Measurements from ENCODE around the gene MAPK7.
"Not testable (repeated sequence)": the region's sequence is repeated elsewhere in the genome, so short reads cannot be mapped to it uniquely, and the experiment has no call there.

Gene MAPK7

GRCh38 chr17:19343671-19344151 is 34.6 kb upstream of the MAPK7 start:
- DNase-seq: no peak

GRCh38 chr17:19344311-19345066 is 33.8 kb upstream of the MAPK7 start:
- DNase-seq: no peak

GRCh38 chr17:19345067-19345460 is 33.2 kb upstream of the MAPK7 start:
- no peak for DNase-seq

- DNase-seq: no peak
Measured at GRCh38 chr17:19345486-19346350, 32.6 kb upstream of the MAPK7 start.

GRCh38 chr17:19346351-19347255 is 31.7 kb upstream of the MAPK7 start:
- no peak for DNase-seq

GRCh38 chr17:19347323-19348080 is 30.8 kb upstream of the MAPK7 start:
- DNase-seq: no peak

GRCh38 chr17:19348081-19348650 is 30.1 kb upstream of the MAPK7 start:
- no peak for DNase-seq

GRCh38 chr17:19348806-19349205 is 29.5 kb upstream of the MAPK7 start:
- DNase-seq: no peak

GRCh38 chr17:19353401-19353800 is 24.9 kb upstream of the MAPK7 start:
- not testable (repeated sequence) for DNase-seq

- no peak for DNase-seq
Measured at GRCh38 chr17:19354748-19355147, 23.6 kb upstream of the MAPK7 start.

GRCh38 chr17:19357351-19357750 is 20.9 kb upstream of the MAPK7 start:
- no peak for DNase-seq

- DNase-seq: no peak
Measured at GRCh38 chr17:19357761-19358160, 20.5 kb upstream of the MAPK7 start.

- no peak for DNase-seq
Measured at GRCh38 chr17:19359151-19359550, 19.1 kb upstream of the MAPK7 start.

- DNase-seq: no peak
Measured at GRCh38 chr17:19359856-19360255, 18.4 kb upstream of the MAPK7 start.

GRCh38 chr17:19360772-19361171 is 17.5 kb upstream of the MAPK7 start:
- no peak for DNase-seq

GRCh38 chr17:19361326-19361725 is 17.0 kb upstream of the MAPK7 start:
- no peak for DNase-seq

- no peak for DNase-seq
Measured at GRCh38 chr17:19361944-19362276, 16.4 kb upstream of the MAPK7 start.

- DNase-seq: peak; percentile 74 to 100
Measured at GRCh38 chr17:19362277-19363113, 15.8 kb upstream of the MAPK7 start, which contains the start of gene B9D1. TSS of gene B9D1 (minus strand) at chr17:19362723. CDS start at chr17:19362569, 154 bp downstream.

GRCh38 chr17:19363114-19363438 is 15.2 kb upstream of the MAPK7 start:
- DNase-seq: no peak

- DNase-seq: no peak
Measured at GRCh38 chr17:19363460-19364035, 14.8 kb upstream of the MAPK7 start.

Data from bone marrow (tissue), 2 donors.